ENCODE measurements around the gene RASA3. TPM values are rescaled to one million over a fixed set of nuclear protein-coding genes. Genes with fewer than 3 reads are reported as not detected.

The RASA3 gene
- total RNA-seq, 1 experiment from 2014 or later = 18.6 TPM

- intact Hi-C loops (cut with micrococcal nuclease) = loop anchor here (10.0 kb wide), 1 partner anchor 191 kb away; no protein-coding TSS in a partner anchor
- ATAC-seq (no peak), DNase-seq (ENCODE audit: low read depth, low spot score) (no peak)
- H3K79me2 ChIP-seq (ENCODE audit: insufficient read depth, low read length) = no peaks in the 10 kb centered on the region
- no peak overlapping the region for H3K27ac ChIP-seq (ENCODE audit: low read depth, low read length)
- H3K4me1 ChIP-seq (ENCODE audit: control insufficient read depth in 1 of 2, insufficient read depth in 2 of 2, low read length in 2 of 2) = peaks cover 4 to 12% of the 10 kb centered on the region in 2 experiments; a peak in 3 of 4 replicates
- no peak overlapping the region for H3K4me2 ChIP-seq (ENCODE audit: low read length)
- H3K9me2 ChIP-seq (ENCODE audit: insufficient read depth) = no peaks in the 10 kb centered on the region
- no peaks in the 10 kb centered on the region for H3K27me3 ChIP-seq (ENCODE audit: insufficient read depth, low read length)
- RAD21 ChIA-PET (ENCODE audit: low non-redundant PET in 1 of 2, low total read pairs in 2 of 2, uncharacterized antibody in 2 of 2, unreplicated experiment in 2 of 2) = no interaction called here
- POLR2A ChIA-PET = no interaction called here
- no peaks in the 10 kb centered on the region for H4K20me1 ChIP-seq (ENCODE audit: insufficient read depth)
- no peaks in the 10 kb centered on the region for H3K36me3 ChIP-seq (ENCODE audit: control insufficient read depth in 1 of 2, insufficient read depth in 2 of 2, low read length in 2 of 2)
- no peak overlapping the region for H3K4me3 ChIP-seq (replicated peaks in 1 of 2; ENCODE audit: low read depth in 1 of 2, low read length in 2 of 2)
- BruUV-seq (replicated peaks) = no TSS peak
- CTCF ChIA-PET = no interaction called here
- no peaks in the 10 kb centered on the region for H3K9me3 ChIP-seq (ENCODE audit: control insufficient read depth in 1 of 2, insufficient read depth in 1 of 2, low read depth in 1 of 2, low read length in 2 of 2)
- TF ChIP-seq CTCF (IDR thresholded peaks at IDR 0.05 in 2 of 3, conservative IDR thresholded peaks at IDR 0.05 in 1 of 3; ENCODE audit: borderline replicate concordance in 1 of 3, insufficient read depth in 1 of 3, low read depth in 2 of 3, low read length in 2 of 3) = no peak
- TF ChIP-seq EZH2phosphoT487 (IDR thresholded peaks at IDR 0.05; ENCODE audit: borderline replicate concordance) = no peak
- TF ChIP-seq TCF7L2 (IDR thresholded peaks at IDR 0.05; ENCODE audit: borderline replicate concordance, extremely low read depth, insufficient read depth, insufficient read length) = no peak
- TF ChIP-seq MAX (IDR thresholded peaks at IDR 0.05) = no peak
- no peak for TF ChIP-seq SP1 (IDR thresholded peaks at IDR 0.05; ENCODE audit: low read depth)
- no peak for TF ChIP-seq POLR2A (IDR thresholded peaks at IDR 0.05; ENCODE audit: borderline replicate concordance, extremely low read depth, insufficient read depth, insufficient read length)
- no peak for TF ChIP-seq REST (IDR thresholded peaks at IDR 0.05; ENCODE audit: low read depth)
- TF ChIP-seq YY1 (IDR thresholded peaks at IDR 0.05; ENCODE audit: extremely low read depth, insufficient replicate concordance, low read depth, low read length) = no peak
- TF ChIP-seq ELF1 (IDR thresholded peaks at IDR 0.05; ENCODE audit: borderline replicate concordance, low read depth) = no peak
- TF ChIP-seq SRF (IDR thresholded peaks at IDR 0.05; ENCODE audit: low read depth) = no peak
- TF ChIP-seq ZNF274 (IDR thresholded peaks at IDR 0.05; ENCODE audit: low read depth, low read length) = no peak
- TF ChIP-seq SIN3A (IDR thresholded peaks at IDR 0.05; ENCODE audit: low read depth) = no peak
- no peak overlapping the region for H3K9ac ChIP-seq (ENCODE audit: low read length)
- H2AFZ ChIP-seq (ENCODE audit: low read depth, low read length, poor library complexity, severe bottlenecking) = no peak overlapping the region
Observed at GRCh38 chr13:114145722-114146121, 13.3 kb upstream of the RASA3 start.

All from HCT116 (cell line).